Measurements from ENCODE around the gene INSIG1. TPM values are rescaled to one million over a fixed set of nuclear protein-coding genes. Genes with fewer than 3 reads are reported as not detected.
A peak's percentile ranks its signal among the peaks of the same experiment; 100 is the strongest.

INSIG1 gene
- polyA plus RNA-seq, 1 of the 3 experiments (the other 2 are of a cell fraction), result 6.4 TPM

- TF ChIP-seq REST (IDR thresholded peaks at IDR 0.05; ENCODE audit: low read depth, low read length) (no peak), CTCF (IDR thresholded peaks at IDR 0.05) (no peak), GATA2 (CRISPR knock-in tag; IDR thresholded peaks at IDR 0.05) (no peak), YY1 (IDR thresholded peaks at IDR 0.05; ENCODE audit: low read depth) (no peak), SIN3A (IDR thresholded peaks at IDR 0.05; ENCODE audit: borderline replicate concordance, low read depth, low read length) (no peak), TEAD4 (IDR thresholded peaks at IDR 0.05; ENCODE audit: borderline replicate concordance, insufficient read depth) (no peak), CHD2 (IDR thresholded peaks at IDR 0.05; ENCODE audit: low read length, partially characterized antibody) (no peak), RAD21 (IDR thresholded peaks at IDR 0.05; ENCODE audit: low read length) (no peak)
Measured at GRCh38 chr7:155255071-155255470, 42.6 kb upstream of the INSIG1 start (continued).

GRCh38 chr7:155255621-155256020, 42.1 kb upstream of the INSIG1 start:
- Histone ChIP-seq H3K27me3 (ENCODE audit: insufficient read depth) (no peaks in the 10 kb centered on the region), H3K36me3 (replicated peaks in 1 of 2; ENCODE audit: control insufficient read depth in 1 of 2, insufficient read depth in 2 of 2, low read length in 1 of 2) (no peaks in the 10 kb centered on the region), H3K4me1 (ENCODE audit: control insufficient read depth in 1 of 2, insufficient read depth in 2 of 2, low read depth in 1 of 2, low read length in 1 of 2) (peaks cover 5 to 62% of the 10 kb centered on the region in 2 experiments; a peak in 3 of 4 replicates), H3K4me3 (ENCODE audit: low read depth in 2 of 2, low read length in 1 of 2) (no peak overlapping the region), H2AFZ (ENCODE audit: low read depth) (no peak overlapping the region), H3K79me2 (ENCODE audit: insufficient read depth) (no peaks in the 10 kb centered on the region), H3K9me2 (no peaks in the 10 kb centered on the region), H3K9ac (no peak overlapping the region), H4K20me1 (ENCODE audit: insufficient read depth) (no peaks in the 10 kb centered on the region), H3K27ac (ENCODE audit: low read depth in 2 of 2, low read length in 1 of 2) (peak overlapping the region in 1 of 2 experiments; percentile 99; a peak in 1 of 4 replicates), H3F3A (replicated peaks; ENCODE audit: insufficient read depth) (no peaks in the 10 kb centered on the region), H3K4me2 (no peak overlapping the region), H3K9me3 (no peaks in the 10 kb centered on the region)
- TF ChIP-seq GATA2 (CRISPR knock-in tag; IDR thresholded peaks at IDR 0.05), result no peak
- WGBS (ENCODE audit: low lambda C conversion rate), result 73% methylated on average over 6 of the region's 6 CpGs
- DNase-seq, result no peak
- ChIA-PET POLR2A (no interaction called here), CTCF (interaction anchor here (1.2 to 2.3 kb wide), 2 partner anchors 21 to 89 kb away, joined by 3 to 14 read pairs; no protein-coding TSS in a partner anchor)

Data from SK-N-SH (cell line).